AG09309 (cell line): ENCODE data around the gene IL11RA.

Experiments
- DNase-seq: peaks from one replicate; pipeline ENCODE4 v3.0.0-alpha.2; 2010; ENCODE audit warnings: low read depth
- H3K4me3 ChIP-seq: 2 replicates; pipeline ENCODE4 v1.5.1; 2011; ENCODE audit warnings: mild to moderate bottlenecking, low read depth, low read length, moderate library complexity; ENCODE audit not compliant: control insufficient read depth
- CTCF ChIP-seq: IDR thresholded peaks from 2 replicates; pipeline ENCODE4 v1.5.1; 2011; ENCODE audit warnings: mild to moderate bottlenecking, low read depth, low read length, inconsistent platforms; ENCODE audit not compliant: insufficient read depth, control insufficient read depth; ENCODE audit errors: missing control alignments

Gene IL11RA

GRCh38 chr9:34647651-34648050 lies 4.3 kb upstream of the IL11RA start:
- peak overlapping the region; percentile 76 for H3K4me3 ChIP-seq
- no peak for DNase-seq
- no peak for TF ChIP-seq CTCF

- DNase-seq = no peak
- TF ChIP-seq CTCF = no peak
- no peak overlapping the region for H3K4me3 ChIP-seq
Observed at GRCh38 chr9:34648673-34649072, 3.3 kb upstream of the IL11RA start.

GRCh38 chr9:34650816-34651215 lies 1.2 kb upstream of the IL11RA start:
- DNase-seq = no peak
- TF ChIP-seq CTCF = no peak
- H3K4me3 ChIP-seq = no peak overlapping the region

- peak overlapping the region; percentile 49 for H3K4me3 ChIP-seq
- TF ChIP-seq CTCF = no peak
- DNase-seq = no peak
Observed at GRCh38 chr9:34651321-34651720, 664 bp upstream of the IL11RA start.

- no peak for DNase-seq
- H3K4me3 ChIP-seq = peak overlapping the region; percentile 49
- no peak for TF ChIP-seq CTCF
Observed at GRCh38 chr9:34652602-34653000, 616 bp downstream of the IL11RA start.

- no peak for TF ChIP-seq CTCF
- DNase-seq = no peak
- H3K4me3 ChIP-seq = no peak overlapping the region
Observed at GRCh38 chr9:34653151-34654072, 1.4 kb downstream of the IL11RA start.
